Body of pancreas (tissue), 4 donors: ENCODE measurements around the gene CRY1.

Experiments
- POLR2A ChIP-seq, 3 donors: fragments of 450-650 bp; IDR thresholded peaks; one replicate each; pipeline ENCODE4 v1.6.1; 2016; ENCODE audit warnings: antibody characterized with exemption in 3 of 3, mild to moderate bottlenecking in 2 of 3
- TF ChIP-seq, protein P1 (sequence below), 7 experiments: fragments of 450-650 bp in 4 of 7; fragments of 200-600 bp in 3 of 7; sonication (generic) in 3 of 7; IDR thresholded peaks; one replicate each; pipeline ENCODE4 v1.5.1; 2016 to 2019; ENCODE audit warnings: antibody characterized with exemption in 7 of 7

DNA sequence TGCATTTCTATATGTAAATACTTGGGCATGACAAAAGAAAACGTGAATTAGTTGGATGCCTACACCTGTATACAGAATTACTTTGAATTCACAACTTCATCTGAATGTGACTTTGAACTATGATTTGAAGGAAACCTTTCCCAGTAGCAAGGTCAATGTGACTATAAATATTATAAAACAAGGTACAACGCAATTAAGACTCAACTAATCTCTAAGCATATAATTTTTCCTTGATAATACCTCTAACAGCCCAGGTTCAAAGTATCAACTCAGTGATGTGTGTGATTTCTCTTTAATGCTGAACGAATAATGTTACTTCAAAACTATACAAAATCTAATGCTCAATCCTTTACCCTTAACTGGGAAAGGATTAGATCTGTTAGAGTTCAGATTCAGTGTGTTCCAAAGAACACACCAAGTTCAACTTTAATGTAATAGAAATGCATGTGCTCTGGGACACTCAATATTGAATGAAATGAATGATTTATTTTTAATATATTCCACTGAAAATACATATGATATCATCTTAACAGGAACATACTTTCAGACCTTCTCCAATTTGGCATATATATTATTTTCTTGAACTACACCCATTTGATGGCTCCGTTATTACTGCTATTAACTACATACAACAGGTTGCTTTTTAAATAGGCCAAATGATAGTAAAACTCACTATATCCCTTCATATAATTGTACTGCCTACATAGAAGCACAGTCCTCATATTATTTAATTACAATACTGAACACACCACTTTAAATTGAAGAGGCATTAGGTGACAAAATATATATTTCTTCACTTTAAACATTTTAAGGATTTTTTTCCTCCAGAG lies 66.3 kb downstream of the CRY1 start:
- TF ChIP-seq, protein P1, sequence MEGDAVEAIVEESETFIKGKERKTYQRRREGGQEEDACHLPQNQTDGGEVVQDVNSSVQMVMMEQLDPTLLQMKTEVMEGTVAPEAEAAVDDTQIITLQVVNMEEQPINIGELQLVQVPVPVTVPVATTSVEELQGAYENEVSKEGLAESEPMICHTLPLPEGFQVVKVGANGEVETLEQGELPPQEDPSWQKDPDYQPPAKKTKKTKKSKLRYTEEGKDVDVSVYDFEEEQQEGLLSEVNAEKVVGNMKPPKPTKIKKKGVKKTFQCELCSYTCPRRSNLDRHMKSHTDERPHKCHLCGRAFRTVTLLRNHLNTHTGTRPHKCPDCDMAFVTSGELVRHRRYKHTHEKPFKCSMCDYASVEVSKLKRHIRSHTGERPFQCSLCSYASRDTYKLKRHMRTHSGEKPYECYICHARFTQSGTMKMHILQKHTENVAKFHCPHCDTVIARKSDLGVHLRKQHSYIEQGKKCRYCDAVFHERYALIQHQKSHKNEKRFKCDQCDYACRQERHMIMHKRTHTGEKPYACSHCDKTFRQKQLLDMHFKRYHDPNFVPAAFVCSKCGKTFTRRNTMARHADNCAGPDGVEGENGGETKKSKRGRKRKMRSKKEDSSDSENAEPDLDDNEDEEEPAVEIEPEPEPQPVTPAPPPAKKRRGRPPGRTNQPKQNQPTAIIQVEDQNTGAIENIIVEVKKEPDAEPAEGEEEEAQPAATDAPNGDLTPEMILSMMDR (IDR thresholded peaks at IDR 0.05): no peak
- TF ChIP-seq POLR2A (IDR thresholded peaks at IDR 0.05): no peak
